ENCODE measurements around the gene ADAM8.
"Not testable (repeated sequence)": the region's sequence is repeated elsewhere in the genome, so short reads cannot be mapped to it uniquely, and the experiment has no call there.

The ADAM8 gene

GRCh38 chr10:133266056-133266795 lies 10.4 kb downstream of the ADAM8 start:
- no peak for DNase-seq

GRCh38 chr10:133265052-133265451 lies 11.6 kb downstream of the ADAM8 start:
- DNase-seq = not testable (repeated sequence)

- DNase-seq = no peak
Observed at GRCh38 chr10:133264461-133264860, 12.2 kb downstream of the ADAM8 start.

GRCh38 chr10:133263674-133264073 lies 13.0 kb downstream of the ADAM8 start:
- no peak for DNase-seq

DNA sequence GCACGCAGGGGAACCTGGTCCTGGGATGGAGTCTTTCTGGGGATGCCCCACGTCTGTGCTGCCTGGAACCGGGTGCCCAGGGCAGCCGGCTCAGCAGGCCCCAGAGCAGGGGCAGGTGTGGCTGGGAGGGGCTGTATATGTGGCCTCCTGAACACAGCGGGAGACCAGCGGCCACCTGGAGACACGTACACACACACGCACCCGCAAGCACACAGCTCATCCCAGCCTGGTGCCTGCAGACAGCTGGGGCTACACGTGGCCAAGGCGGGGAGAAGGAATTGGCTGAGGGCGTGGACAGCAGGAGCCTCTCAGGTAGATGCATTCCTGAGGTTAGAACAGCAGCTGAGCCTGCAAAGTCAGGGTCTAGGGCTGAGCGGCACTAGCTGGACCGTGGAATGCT lies 14.0 kb downstream of the ADAM8 start:
- no peak for DNase-seq

GRCh38 chr10:133261726-133262325 lies 14.8 kb downstream of the ADAM8 start:
- peak; percentile 43 for DNase-seq

GRCh38 chr10:133260895-133261725 lies 15.6 kb downstream of the ADAM8 start:
- no peak for DNase-seq

DNA sequence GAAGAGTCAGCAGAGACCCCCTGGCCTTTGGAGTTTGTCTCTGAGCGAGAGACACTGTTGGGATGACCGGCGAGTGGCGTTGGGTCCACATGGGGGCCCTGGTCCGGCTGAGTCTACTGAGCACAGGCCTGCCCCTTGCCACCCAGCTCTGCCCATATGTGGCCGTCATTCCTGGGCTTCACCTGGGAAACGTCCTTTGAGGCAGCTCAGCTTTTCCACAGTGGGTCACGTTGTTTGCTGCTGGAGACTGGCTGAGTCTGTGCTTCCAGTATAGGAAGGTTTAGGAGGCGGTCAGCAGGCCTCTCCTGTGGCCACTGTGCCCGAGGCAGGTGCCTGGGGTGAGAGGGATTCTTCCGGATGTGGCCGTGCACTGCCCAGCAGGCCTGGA lies 17.1 kb downstream of the ADAM8 start:
- no peak for DNase-seq

GRCh38 chr10:133258818-133259601 lies 17.7 kb downstream of the ADAM8 start:
- peak; percentile 62 for DNase-seq

- DNase-seq = peak; percentile 15
Observed at GRCh38 chr10:133258066-133258817, 18.4 kb downstream of the ADAM8 start.

- DNase-seq = no peak
Observed at GRCh38 chr10:133257489-133258065, 19.1 kb downstream of the ADAM8 start.

DNA sequence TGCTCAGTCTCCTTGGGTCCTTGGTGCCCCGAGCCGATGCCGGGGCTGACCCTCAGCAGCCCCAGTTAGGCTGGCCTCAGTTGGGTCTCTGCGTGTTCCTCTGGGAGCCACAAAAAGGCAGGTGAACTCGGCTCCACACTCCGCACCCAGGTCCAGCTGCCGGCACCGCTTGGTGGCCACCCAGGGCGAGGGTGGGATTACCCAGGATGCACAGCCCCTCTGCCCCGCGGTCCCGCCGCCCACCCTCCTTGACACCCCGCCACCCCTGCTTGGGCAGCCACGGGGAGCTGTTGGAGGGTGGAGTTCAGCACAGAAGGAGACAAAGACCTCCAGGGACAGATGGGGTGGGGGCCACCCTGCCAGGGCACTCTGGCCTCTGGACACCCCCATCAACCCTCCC lies 21.3 kb downstream of the ADAM8 start:
- no peak for DNase-seq

DNA sequence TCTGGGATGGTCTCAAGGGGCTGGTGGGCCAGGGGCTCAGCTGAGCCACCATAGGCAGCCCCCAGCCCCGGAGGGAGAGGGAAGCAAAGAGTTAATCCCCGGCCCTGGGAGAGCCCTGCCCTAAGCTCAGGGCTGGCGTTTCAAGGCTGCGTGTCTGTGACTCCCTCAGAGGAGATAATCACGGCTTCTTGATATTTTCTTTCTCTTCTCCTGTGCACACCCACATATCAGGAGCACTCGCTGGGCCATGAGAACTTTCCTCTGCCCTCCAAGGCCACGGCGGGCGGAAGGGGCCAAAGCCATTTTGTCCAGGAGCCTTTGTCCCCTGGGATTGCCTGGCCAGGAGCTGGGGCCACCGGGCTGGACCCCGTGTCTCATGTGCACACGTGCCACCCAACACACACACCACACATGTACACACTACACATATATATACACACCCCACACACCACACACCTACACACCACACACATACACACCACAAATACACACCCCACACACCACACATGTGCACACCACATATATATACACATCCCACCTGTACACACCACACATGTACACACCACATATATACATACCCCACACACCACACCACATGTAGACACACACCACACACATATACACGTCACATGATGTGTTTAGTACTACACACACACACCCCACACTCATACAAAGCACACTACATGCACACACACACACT lies 22.1 kb downstream of the ADAM8 start:
- no peak for DNase-seq

DNA sequence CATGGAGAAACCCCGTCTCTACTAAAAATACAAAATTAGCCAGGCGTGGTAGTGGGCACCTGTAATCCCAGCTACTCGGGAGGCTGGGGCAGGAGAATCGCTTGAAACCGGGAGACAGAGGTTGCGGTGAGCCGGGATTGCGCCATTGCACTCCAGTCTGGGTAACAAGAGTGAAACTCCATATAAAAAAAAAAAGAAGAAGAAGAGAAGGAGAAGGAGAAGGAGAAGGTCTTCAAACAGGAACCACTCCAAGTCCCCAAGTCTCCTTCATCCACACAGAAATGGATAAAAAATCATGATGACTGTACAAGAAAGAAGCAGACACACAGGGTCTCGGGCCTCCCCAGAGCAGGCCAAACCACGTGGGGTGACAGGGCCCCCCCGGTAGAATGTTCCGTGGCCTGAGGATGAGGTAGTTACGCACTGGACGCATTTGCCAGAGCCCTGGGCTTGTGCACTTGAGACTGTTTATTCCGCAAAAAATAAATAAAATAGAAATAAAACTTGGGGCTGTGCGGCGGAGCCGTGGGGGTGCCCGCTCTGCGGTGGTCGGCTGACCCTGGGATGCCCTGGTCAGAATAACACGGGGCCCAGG lies 23.2 kb downstream of the ADAM8 start:
- DNase-seq = no peak

DNA sequence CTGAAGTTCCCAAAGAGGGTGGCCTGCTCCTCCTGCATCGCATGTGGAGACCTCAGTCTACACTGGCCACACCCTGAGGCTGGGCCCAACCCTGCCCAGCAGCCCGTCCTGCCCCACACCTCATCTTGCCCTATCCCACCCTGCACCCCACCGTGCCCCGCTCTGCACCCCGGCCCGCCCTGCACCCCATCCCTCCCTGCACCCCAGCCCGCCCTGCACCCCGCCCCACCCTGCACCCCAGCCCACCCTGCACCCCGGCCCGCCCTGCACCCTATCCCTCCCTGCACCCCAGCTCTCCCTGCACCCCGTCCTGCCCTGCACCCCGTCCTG lies 24.5 kb downstream of the ADAM8 start:
- no peak for DNase-seq

GRCh38 chr10:133251388-133252222 lies 25.1 kb downstream of the ADAM8 start:
- DNase-seq = no peak

DNA sequence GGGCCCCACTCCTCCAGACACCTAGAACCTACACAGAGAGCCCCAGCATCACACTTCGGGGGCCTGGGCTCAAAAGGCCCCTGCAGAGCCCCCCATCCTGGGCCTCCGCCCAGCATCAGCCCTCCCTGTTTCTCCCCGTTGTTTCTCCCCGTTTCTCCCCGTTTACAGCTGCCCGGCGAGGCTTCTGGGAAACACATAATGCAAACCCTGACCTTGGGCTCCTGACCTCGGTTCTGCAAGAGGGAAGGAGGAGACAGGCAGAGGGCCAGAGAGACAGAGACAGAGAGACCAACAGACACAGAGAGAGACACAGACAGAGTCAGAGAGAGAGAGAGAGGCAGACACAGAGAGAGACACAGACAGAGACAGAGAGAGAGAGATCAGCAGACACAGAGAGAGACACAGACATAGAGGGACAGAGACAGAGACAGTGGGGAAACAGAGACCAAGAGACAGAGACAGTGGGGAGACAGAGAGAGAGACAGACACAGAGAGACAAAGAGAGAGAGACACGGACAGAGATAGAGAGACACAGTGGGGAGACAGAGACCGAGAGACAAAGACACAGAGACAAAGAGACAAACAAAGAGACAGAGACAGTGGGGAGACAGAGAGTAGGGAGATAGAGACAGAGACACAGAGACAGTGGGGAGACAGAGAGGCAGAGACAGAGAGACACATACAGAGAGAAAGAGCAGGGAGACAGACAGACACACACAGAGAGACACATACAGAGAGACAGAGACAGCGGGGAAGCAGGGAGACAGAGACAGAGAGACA lies 26.5 kb downstream of the ADAM8 start:
- no peak for DNase-seq

DNA sequence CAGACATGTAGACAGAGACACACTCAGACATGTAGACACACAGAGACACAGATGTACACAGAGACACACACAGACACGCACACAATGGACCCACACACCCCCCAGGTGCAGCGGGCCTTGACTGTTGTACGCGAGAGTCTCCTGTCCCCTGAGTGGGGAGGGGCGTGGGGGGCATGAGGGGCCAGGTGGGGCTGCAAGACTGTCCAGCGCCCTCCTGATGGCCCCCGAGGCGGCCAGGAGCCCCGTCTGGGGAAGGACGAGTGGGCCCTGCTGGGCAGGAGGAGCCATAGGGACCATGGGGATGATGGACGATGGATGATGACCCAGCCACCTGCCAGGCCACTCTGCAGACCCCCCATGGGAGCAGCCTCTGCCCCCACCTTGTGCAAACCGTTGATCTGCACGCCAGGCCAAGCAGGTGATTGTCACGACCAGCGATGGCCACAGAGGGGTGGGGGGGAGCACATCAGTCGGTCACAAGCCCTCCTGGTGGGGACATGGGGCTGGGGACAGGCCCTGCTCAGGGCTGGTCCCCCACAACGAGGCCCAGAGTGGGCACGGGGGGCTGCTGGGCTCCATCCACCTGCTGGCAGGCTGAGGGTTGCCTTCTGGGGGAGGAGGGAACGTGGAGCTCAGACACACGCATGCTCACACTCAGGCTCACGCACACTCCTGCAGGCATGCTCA lies 27.4 kb downstream of the ADAM8 start:
- DNase-seq = no peak

GRCh38 chr10:133248334-133248715 lies 28.3 kb downstream of the ADAM8 start:
- DNase-seq = no peak

All from NCI-H2029 (cell line).